H1 (cell line): ENCODE results near the gene SLC9A3. TPM values are rescaled to one million over a fixed set of nuclear protein-coding genes. Genes with fewer than 3 reads are reported as not detected.

Experiments used
- CTCF ChIA-PET: fragments of 300-600 bp; sonication (Branson Sonifier 250); formaldehyde crosslinking; loops from one replicate; lab custom pipeline; 2021; ENCODE audit not compliant: partially characterized antibody; lab: Charles Lee
- POLR2A ChIA-PET: fragments of 300-600 bp; sonication (Branson Sonifier 250); formaldehyde crosslinking; loops from one replicate; lab custom pipeline; 2021; ENCODE audit warnings: inconsistent platforms; ENCODE audit not compliant: partially characterized antibody; lab: Charles Lee
- DNase-seq, 2 experiments: peaks; one replicate each; pipeline versions ENCODE4 v3.0.0 to v3.0.0-alpha.2; 2010 to 2022; ENCODE audit warnings: low spot score in 2 of 2, low read depth in 1 of 2, mixed read lengths in 1 of 2
- FAIRE-seq: peaks from 2 replicates; lab custom pipeline; 2011; peaks lifted over from hg19 to GRCh38; lab: Jason Lieb, UNC
- H2AFZ ChIP-seq: 2 replicates; pipeline ENCODE4 v1.8.1; 2012; ENCODE audit warnings: low read length, inconsistent platforms
- H2AK5ac ChIP-seq: 2 replicates; pipeline ENCODE4 v1.6.1; 2013; ENCODE audit warnings: low read depth, low read length
- H2BK120ac ChIP-seq: replicated peaks from 2 replicates; pipeline ENCODE3; 2013; ENCODE audit warnings: low read depth, low read length, inconsistent platforms
- H2BK12ac ChIP-seq: 2 replicates; pipeline ENCODE4 v1.6.1; 2013; ENCODE audit warnings: low read depth, low read length
- H2BK15ac ChIP-seq: 2 replicates; pipeline ENCODE4 v1.6.1; 2013; ENCODE audit warnings: low read length
- H2BK20ac ChIP-seq: 2 replicates; pipeline ENCODE4 v1.6.1; 2013; ENCODE audit warnings: low read length
- H2BK5ac ChIP-seq: 2 replicates; pipeline ENCODE4 v1.6.1; 2013; ENCODE audit warnings: low read depth, low read length
- H3K14ac ChIP-seq: 2 replicates; pipeline ENCODE4 v1.6.1; 2013; ENCODE audit warnings: inconsistent platforms; ENCODE audit not compliant: insufficient read length
- H3K18ac ChIP-seq: 2 replicates; pipeline ENCODE4 v1.6.1; 2013; ENCODE audit warnings: low read length; ENCODE audit errors: extremely low read depth
- H3K23ac ChIP-seq: 2 replicates; pipeline ENCODE4 v1.6.1; 2013; ENCODE audit warnings: inconsistent platforms; ENCODE audit not compliant: insufficient read length
- H3K23me2 ChIP-seq: 2 replicates; pipeline ENCODE4 v1.6.1; 2013; ENCODE audit warnings: low read depth, low read length
- H3K27ac ChIP-seq: 2 replicates; pipeline ENCODE4 v1.6.1; 2011; ENCODE audit warnings: low read depth, low read length, inconsistent platforms
- H3K27me3 ChIP-seq, 4 experiments: replicated peaks in 1 of 4; 1 replicate in 1 of 4; 2 replicates in 3 of 4; pipeline versions ENCODE4 v1.6.1 to v1.8.1; 2011 to 2013; ENCODE audit warnings: low read length in 3 of 4, mild to moderate bottlenecking in 3 of 4, inconsistent platforms in 2 of 4, mixed read lengths in 2 of 4, moderate library complexity in 1 of 4; ENCODE audit not compliant: control insufficient read depth in 3 of 4, insufficient read depth in 3 of 4; ENCODE audit errors: extremely low read depth in 1 of 4
- H3K36me3 ChIP-seq, 4 experiments: 2 replicates each; pipeline versions ENCODE4 v1.6.1 to v1.8.1; 2011 to 2013; ENCODE audit warnings: mild to moderate bottlenecking in 4 of 4, low read length in 3 of 4, moderate library complexity in 2 of 4, control low read depth in 1 of 4, inconsistent platforms in 1 of 4; ENCODE audit not compliant: insufficient read depth in 4 of 4, control insufficient read depth in 2 of 4
- H3K4ac ChIP-seq: replicated peaks from 2 replicates; pipeline ENCODE3; 2013; ENCODE audit warnings: low read length, low read depth, mixed read lengths, inconsistent platforms; ENCODE audit not compliant: insufficient read length
- H3K4me1 ChIP-seq, 4 experiments: replicated peaks in 1 of 4; 1 replicate in 1 of 4; 2 replicates in 3 of 4; pipeline versions ENCODE4 v1.6.1 to v1.8.1; 2011 to 2013; ENCODE audit warnings: low read length in 3 of 4, inconsistent platforms in 2 of 4, mixed read lengths in 1 of 4; ENCODE audit not compliant: insufficient read depth in 4 of 4, control insufficient read depth in 3 of 4
- H3K4me2 ChIP-seq, 2 experiments: 2 replicates each; pipeline versions ENCODE4 v1.6.1 to v1.8.1; 2011 to 2013; ENCODE audit warnings: low read depth in 2 of 2, low read length in 2 of 2, control low read depth in 1 of 2, inconsistent platforms in 1 of 2, mild to moderate bottlenecking in 1 of 2; ENCODE audit not compliant: insufficient read depth in 1 of 2
- H3K4me3 ChIP-seq, 4 experiments: fragments of 200-600, 300-600 bp in 1 of 4; sonication (generic), shearing (Covaris generic), sonication (Bioruptor Twin) in 1 of 4; 2 replicates each; pipeline versions ENCODE4 v1.5.1 to v1.8.1; 2011 to 2016; ENCODE audit warnings: low read length in 4 of 4, low read depth in 3 of 4, control low read depth in 2 of 4, inconsistent platforms in 2 of 4, mild to moderate bottlenecking in 2 of 4, mixed read lengths in 1 of 4, moderate library complexity in 1 of 4; ENCODE audit not compliant: insufficient read depth in 2 of 4; ENCODE audit errors: extremely low read depth in 1 of 4
- H3K56ac ChIP-seq: replicated peaks from 2 replicates; pipeline ENCODE3; 2013; ENCODE audit warnings: low read depth, mild to moderate bottlenecking, mixed read lengths, low read length, inconsistent platforms; ENCODE audit not compliant: insufficient read length
- H3K79me1 ChIP-seq: 2 replicates; pipeline ENCODE4 v1.6.1; 2013; ENCODE audit warnings: low read depth, low read length, control low read depth
- H3K79me2 ChIP-seq, 2 experiments: 2 replicates each; pipeline versions ENCODE4 v1.6.1 to v1.8.1; 2012 to 2013; ENCODE audit warnings: low read length in 2 of 2, mild to moderate bottlenecking in 2 of 2, inconsistent platforms in 1 of 2; ENCODE audit not compliant: insufficient read depth in 2 of 2, control insufficient read depth in 1 of 2
- H3K9ac ChIP-seq, 4 experiments: replicated peaks in 1 of 4; 1 replicate in 1 of 4; 2 replicates in 3 of 4; pipeline versions ENCODE4 v1.6.1 to v1.8.1; 2011 to 2013; ENCODE audit warnings: low read depth in 3 of 4, low read length in 3 of 4, control low read depth in 2 of 4, mild to moderate bottlenecking in 2 of 4, moderate library complexity in 2 of 4, inconsistent platforms in 1 of 4; ENCODE audit errors: extremely low read depth in 1 of 4
- H3K9me3 ChIP-seq, 2 experiments: 2 replicates each; pipeline versions ENCODE4 v1.6.1 to v1.8.1; 2012 to 2013; ENCODE audit warnings: mild to moderate bottlenecking in 2 of 2, moderate library complexity in 2 of 2, control low read depth in 1 of 2, inconsistent platforms in 1 of 2, low read depth in 1 of 2, low read length in 1 of 2, mixed read lengths in 1 of 2; ENCODE audit not compliant: insufficient read depth in 2 of 2
- H4K20me1 ChIP-seq, 2 experiments: replicated peaks in 1 of 2; 2 replicates each; pipeline versions ENCODE3 to v1.8.1; 2011 to 2013; ENCODE audit warnings: inconsistent platforms in 2 of 2, low read length in 2 of 2, mild to moderate bottlenecking in 1 of 2; ENCODE audit not compliant: insufficient read depth in 2 of 2, control insufficient read depth in 1 of 2
- H4K5ac ChIP-seq: 2 replicates; pipeline ENCODE4 v1.6.1; 2013; ENCODE audit warnings: low read length, low read depth, mixed read lengths, inconsistent platforms; ENCODE audit not compliant: insufficient read length
- H4K8ac ChIP-seq: 2 replicates; pipeline ENCODE4 v1.8.0; 2013; ENCODE audit warnings: mild to moderate bottlenecking, moderate library complexity, low read length, inconsistent platforms; ENCODE audit not compliant: insufficient read depth; ENCODE audit errors: extremely low read depth
- H4K91ac ChIP-seq: replicated peaks from 2 replicates; pipeline ENCODE3; 2013; ENCODE audit warnings: low read length, mixed read lengths, inconsistent platforms; ENCODE audit not compliant: insufficient read length
- EGR1 ChIP-seq: IDR thresholded peaks from 2 replicates; pipeline ENCODE4 v1.6.1; 2011; ENCODE audit warnings: low read depth, low read length, borderline replicate concordance
- HDAC6 ChIP-seq: IDR thresholded peaks from one replicate; pipeline ENCODE4 v1.7.1; 2012; ENCODE audit warnings: low read depth, mild to moderate bottlenecking, inconsistent platforms, low read length, moderate library complexity
- PHF8 ChIP-seq: fragments of 200-600 bp; sonication (generic); conservative IDR thresholded peaks from 2 replicates; pipeline ENCODE4 v1.7.1; 2012; ENCODE audit warnings: low read depth, mild to moderate bottlenecking, inconsistent platforms, low read length, moderate library complexity
- RBBP5 ChIP-seq: IDR thresholded peaks from 2 replicates; pipeline ENCODE4 v1.7.1; 2012; ENCODE audit warnings: low read depth, mild to moderate bottlenecking, inconsistent platforms, low read length, moderate library complexity, borderline replicate concordance
- RNF2 ChIP-seq: fragments of 200-900, 300-1000 bp; sonication (generic); IDR thresholded peaks from 2 replicates; pipeline ENCODE4 v1.7.1; 2016; ENCODE audit warnings: borderline replicate concordance, low read depth, mild to moderate bottlenecking, antibody characterized with exemption, low read length; ENCODE audit not compliant: poor library complexity, severe bottlenecking; ENCODE audit errors: missing control alignments
- RXRA ChIP-seq: IDR thresholded peaks from 2 replicates; pipeline ENCODE4 v1.6.1; 2011; ENCODE audit warnings: low read depth, mild to moderate bottlenecking, low read length, moderate library complexity; ENCODE audit not compliant: insufficient read depth
- SRF ChIP-seq: IDR thresholded peaks from 2 replicates; pipeline ENCODE4 v1.6.1; 2011; ENCODE audit warnings: mild to moderate bottlenecking, low read depth, low read length, moderate library complexity
- ZNF274 ChIP-seq: IDR thresholded peaks from 2 replicates; pipeline ENCODE4 v1.7.0; 2012; ENCODE audit warnings: low read length, borderline replicate concordance; ENCODE audit errors: extremely low read depth
- WGBS, 2 experiments: shearing (Covaris generic) in 1 of 2; methylation state at CpG; one replicate each; pipeline versions ENCODE4 v1.1.6 to v1.1.7; 2013 to 2015; ENCODE audit warnings: low lambda C conversion rate in 2 of 2, mixed read lengths in 2 of 2, inconsistent platforms in 1 of 2, low coverage in 1 of 2, missing lambda C conversion rate in 1 of 2; ENCODE audit not compliant: insufficient replicate concordance in 2 of 2, insufficient coverage in 1 of 2, insufficient read length in 1 of 2; ENCODE audit errors: extremely low coverage in 1 of 2, missing lambda C conversion rate in 1 of 2; 5-methylcytosine and 5-hydroxymethylcytosine counted together
- polyA plus RNA-seq, 7 experiments: library from polyadenylated mRNA; depleted of rRNA in 3 of 7; stranded (reverse) in 5 of 7; unstranded in 2 of 7; fragments of >200 nt in 5 of 7; fragments of 200-250 nt in 2 of 7; gene quantifications; 1 replicate in 5 of 7; 2 replicates in 1 of 7; 4 replicates in 1 of 7; pipeline versions ENCODE4 v1.2.1 to v1.2.3, GENCODE V29; 2011 to 2013; ENCODE audit warnings: missing spikeins in 2 of 7, mixed read lengths in 2 of 7
- total RNA-seq: library from RNA; stranded (reverse); fragmentation: NEBNext Ultra II Directional; extraction: Animal tissue kit (Norgen Biotek cat#: 25700); gene quantifications from 2 replicates; pipeline ENCODE4 v1.2.1, GENCODE V29; 2021
- TF ChIP-seq, protein P1 (sequence below): IDR thresholded peaks from 2 replicates; pipeline ENCODE4 v1.6.1; 2012; ENCODE audit warnings: low read length, inconsistent platforms

Gene SLC9A3
- total and polyA plus RNA-seq, 2 of the 8 experiments (the other 6 are each of a cell fraction or from before 2014, with no cell fraction given) = 0.95 to 1.0 TPM

DNA sequence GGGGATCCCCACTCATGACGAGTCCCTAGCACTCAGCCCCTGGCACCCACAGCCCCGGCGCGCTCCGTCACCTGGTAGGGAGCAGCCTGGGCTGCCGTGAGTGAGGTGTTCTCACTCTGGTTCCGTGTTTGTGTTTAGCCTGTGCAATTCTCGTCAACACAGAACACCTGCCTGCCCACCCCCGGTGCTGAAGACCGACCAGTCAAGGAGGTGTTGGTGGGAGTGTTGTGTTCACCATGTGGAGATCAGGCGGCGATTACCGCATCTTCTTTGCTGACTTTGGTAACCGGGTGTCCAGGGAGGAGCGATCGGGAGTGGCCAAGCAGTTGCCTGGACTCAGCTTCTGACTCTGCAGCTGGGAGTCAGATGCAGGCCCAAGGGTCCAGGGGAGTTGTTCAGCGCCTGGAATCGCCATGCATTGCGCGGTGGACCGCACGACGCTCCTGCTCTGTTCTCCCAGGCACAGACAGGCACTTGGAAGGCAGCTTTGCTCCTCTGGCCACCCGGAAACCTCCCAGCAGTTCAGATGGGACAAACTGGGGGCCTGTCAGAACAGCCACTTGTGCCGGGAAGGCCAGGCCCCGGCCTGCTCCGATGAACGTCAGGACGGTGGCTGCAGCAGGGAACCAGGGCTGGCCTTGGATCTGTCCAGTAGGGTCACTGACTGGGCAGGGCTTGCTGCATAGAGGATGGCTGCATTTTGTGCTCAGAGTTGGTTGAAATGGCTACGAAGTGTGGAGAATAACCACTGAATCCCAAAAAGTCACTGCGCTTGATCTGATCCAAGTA, 53.1 kb downstream of the SLC9A3 start:
- Histone ChIP-seq H3K36me3 (0 out of 8 replicates have a peak, but pooled peaks cover 0 to 2% (median 0%) of the 10 kb centered on the region in 4 experiments), H4K20me1 (peaks cover 0 to 18% of the 10 kb centered on the region in 2 experiments), H2AFZ (no peak overlapping the region), H3K9me3 (no peaks in the 10 kb centered on the region), H3K4ac (no peak overlapping the region), H3K23me2 (peaks cover 15% of the 10 kb centered on the region; the same call in 1 of the 2 replicates), H4K5ac (no peak overlapping the region), H3K4me3 (no peak overlapping the region), H4K8ac (no peak overlapping the region), H3K23ac (no peak overlapping the region), H3K56ac (no peak overlapping the region), H2BK5ac (no peak overlapping the region), H3K27ac (no peak overlapping the region), H2BK120ac (no peak overlapping the region), H3K18ac (no peak overlapping the region), H2BK15ac (no peak overlapping the region), H3K79me1 (no peaks in the 10 kb centered on the region; the same call in 1 of the 2 replicates), H3K4me1 (peaks cover 0 to 11% (median 6%) of the 10 kb centered on the region in 4 experiments; a peak in 4 of 7 replicates), H2BK12ac (no peak overlapping the region), H2BK20ac (no peak overlapping the region), H4K91ac (no peak overlapping the region), H3K14ac (no peak overlapping the region), H3K79me2 (no peaks in the 10 kb centered on the region), H2AK5ac (no peak overlapping the region), H3K4me2 (peak overlapping the region in 1 of 2 experiments; percentile 44; a peak in 2 of 4 replicates), H3K9ac (no peak overlapping the region; a peak in 2 of 7 replicates), H3K27me3 (peaks cover 13 to 27% (median 21%) of the 10 kb centered on the region in 4 experiments)
- WGBS, 2 experiments = 93% methylated on average over 31 of the region's 31 CpGs; no CpG with 5 or more reads in 1 of the 2 experiments
- DNase-seq (no peak), FAIRE-seq (no peak)
- ChIA-PET POLR2A (interaction anchor here (1.1 to 1.8 kb wide), 4 partner anchors 11 to 379 kb away, joined by 3 to 6 read pairs (median 4); partner anchors contain the start of gene ZDHHC11), CTCF (interaction anchor here (0.9 to 1.4 kb wide), 4 partner anchors 25 to 101 kb away, joined by 3 to 5 read pairs (median 3); no protein-coding TSS in a partner anchor)
- no peak for TF ChIP-seq PHF8
- TF ChIP-seq ZNF274 = no peak
- no peak for TF ChIP-seq EGR1
- TF ChIP-seq RXRA = no peak
- no peak for TF ChIP-seq RNF2
- TF ChIP-seq, protein P1, sequence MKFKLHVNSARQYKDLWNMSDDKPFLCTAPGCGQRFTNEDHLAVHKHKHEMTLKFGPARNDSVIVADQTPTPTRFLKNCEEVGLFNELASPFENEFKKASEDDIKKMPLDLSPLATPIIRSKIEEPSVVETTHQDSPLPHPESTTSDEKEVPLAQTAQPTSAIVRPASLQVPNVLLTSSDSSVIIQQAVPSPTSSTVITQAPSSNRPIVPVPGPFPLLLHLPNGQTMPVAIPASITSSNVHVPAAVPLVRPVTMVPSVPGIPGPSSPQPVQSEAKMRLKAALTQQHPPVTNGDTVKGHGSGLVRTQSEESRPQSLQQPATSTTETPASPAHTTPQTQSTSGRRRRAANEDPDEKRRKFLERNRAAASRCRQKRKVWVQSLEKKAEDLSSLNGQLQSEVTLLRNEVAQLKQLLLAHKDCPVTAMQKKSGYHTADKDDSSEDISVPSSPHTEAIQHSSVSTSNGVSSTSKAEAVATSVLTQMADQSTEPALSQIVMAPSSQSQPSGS = no peak
- TF ChIP-seq RBBP5 = no peak
- TF ChIP-seq HDAC6 = no peak
- no peak for TF ChIP-seq SRF
